ENCODE measurements around the gene KIF19. TPM values are rescaled to one million over a fixed set of nuclear protein-coding genes. Genes with fewer than 3 reads are reported as not detected.

KIF19 gene
- total RNA-seq, 1 experiment from 2014 or later, result not detected

DNA sequence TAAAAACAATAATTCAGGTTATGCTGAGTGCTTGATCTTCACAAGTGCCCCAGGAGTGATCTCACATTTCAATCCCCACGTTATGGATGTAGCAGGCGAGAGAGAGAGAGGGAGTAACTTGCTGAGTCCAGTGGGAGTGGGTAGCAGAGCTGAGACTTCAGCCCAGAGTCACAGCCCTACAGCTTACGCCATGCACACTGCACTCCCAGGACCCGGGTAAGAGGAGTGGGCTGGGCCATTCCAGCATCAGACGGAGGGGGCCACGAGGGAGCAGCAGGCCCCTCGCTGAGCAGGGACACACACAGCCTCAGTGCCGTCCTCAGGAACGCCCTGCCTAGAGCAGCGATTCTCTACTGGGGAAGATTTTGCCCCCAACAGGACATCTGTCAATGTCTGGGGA lies 9.8 kb upstream of the KIF19 start:
- CTCF ChIA-PET, result interaction anchor here (0.5 kb wide), 1 partner anchor 812 kb away, joined by 3 read pairs; no protein-coding TSS in a partner anchor
- H3K27me3 ChIP-seq (ENCODE audit: control insufficient read depth, insufficient read depth, low read length), result no peaks in the 10 kb centered on the region
- in situ Hi-C loops (cut with HindIII; ENCODE audit: low pct_unique_long_range_greater_than_20kb, low sequenced_read_pairs), result no loop called here

DNA sequence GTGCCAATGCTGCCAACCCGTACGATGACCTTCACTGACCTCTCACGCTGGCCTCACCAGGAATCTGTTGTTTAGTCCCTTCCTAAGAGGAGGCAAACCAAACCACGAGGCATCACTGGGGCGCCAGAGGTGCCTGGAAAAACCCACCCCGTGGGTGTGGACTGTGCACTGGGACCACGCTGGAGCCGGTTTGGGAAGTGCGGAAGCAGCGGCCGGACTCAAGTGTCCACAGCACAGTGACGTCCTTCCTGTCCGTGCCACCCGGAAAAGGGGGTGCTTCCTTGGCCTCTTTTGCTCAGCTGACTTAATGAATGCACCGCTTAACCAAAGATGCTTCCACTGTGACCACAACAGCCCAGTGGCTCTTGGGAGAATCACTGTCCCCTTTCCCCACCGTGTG lies 9.0 kb upstream of the KIF19 start:
- no peaks in the 10 kb centered on the region; the same call in 1 of the 2 replicates for H3K27me3 ChIP-seq (ENCODE audit: control insufficient read depth, insufficient read depth, low read length)
- ATAC-seq (no peak), DNase-seq (ENCODE audit: low read depth, low spot score) (no peak)
- intact Hi-C loops (cut with micrococcal nuclease; ENCODE audit: unreplicated experiment), result no loop called here
- no peaks in the 10 kb centered on the region for H3K4me1 ChIP-seq (ENCODE audit: control insufficient read depth, insufficient read depth, low read length)
- H3K36me3 ChIP-seq (ENCODE audit: control insufficient read depth, insufficient read depth, low read length), result no peaks in the 10 kb centered on the region
- in situ Hi-C loops (cut with HindIII; ENCODE audit: low pct_unique_long_range_greater_than_20kb, low sequenced_read_pairs), result no loop called here
- TF ChIP-seq, protein P1, sequence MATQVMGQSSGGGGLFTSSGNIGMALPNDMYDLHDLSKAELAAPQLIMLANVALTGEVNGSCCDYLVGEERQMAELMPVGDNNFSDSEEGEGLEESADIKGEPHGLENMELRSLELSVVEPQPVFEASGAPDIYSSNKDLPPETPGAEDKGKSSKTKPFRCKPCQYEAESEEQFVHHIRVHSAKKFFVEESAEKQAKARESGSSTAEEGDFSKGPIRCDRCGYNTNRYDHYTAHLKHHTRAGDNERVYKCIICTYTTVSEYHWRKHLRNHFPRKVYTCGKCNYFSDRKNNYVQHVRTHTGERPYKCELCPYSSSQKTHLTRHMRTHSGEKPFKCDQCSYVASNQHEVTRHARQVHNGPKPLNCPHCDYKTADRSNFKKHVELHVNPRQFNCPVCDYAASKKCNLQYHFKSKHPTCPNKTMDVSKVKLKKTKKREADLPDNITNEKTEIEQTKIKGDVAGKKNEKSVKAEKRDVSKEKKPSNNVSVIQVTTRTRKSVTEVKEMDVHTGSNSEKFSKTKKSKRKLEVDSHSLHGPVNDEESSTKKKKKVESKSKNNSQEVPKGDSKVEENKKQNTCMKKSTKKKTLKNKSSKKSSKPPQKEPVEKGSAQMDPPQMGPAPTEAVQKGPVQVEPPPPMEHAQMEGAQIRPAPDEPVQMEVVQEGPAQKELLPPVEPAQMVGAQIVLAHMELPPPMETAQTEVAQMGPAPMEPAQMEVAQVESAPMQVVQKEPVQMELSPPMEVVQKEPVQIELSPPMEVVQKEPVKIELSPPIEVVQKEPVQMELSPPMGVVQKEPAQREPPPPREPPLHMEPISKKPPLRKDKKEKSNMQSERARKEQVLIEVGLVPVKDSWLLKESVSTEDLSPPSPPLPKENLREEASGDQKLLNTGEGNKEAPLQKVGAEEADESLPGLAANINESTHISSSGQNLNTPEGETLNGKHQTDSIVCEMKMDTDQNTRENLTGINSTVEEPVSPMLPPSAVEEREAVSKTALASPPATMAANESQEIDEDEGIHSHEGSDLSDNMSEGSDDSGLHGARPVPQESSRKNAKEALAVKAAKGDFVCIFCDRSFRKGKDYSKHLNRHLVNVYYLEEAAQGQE (IDR thresholded peaks at IDR 0.05; ENCODE audit: insufficient read depth in 1 of 2, low read depth in 2 of 2, low read length in 1 of 2), result no peak
- TF ChIP-seq TCF7L2 (IDR thresholded peaks at IDR 0.05; ENCODE audit: low read depth, low read length), result no peak
- TF ChIP-seq SIN3A (IDR thresholded peaks at IDR 0.05; ENCODE audit: borderline replicate concordance, insufficient read depth, low read depth, low read length), result no peak
- no peak for TF ChIP-seq POLR2AphosphoS5 (IDR thresholded peaks at IDR 0.05; ENCODE audit: low read depth, low read length)
- TF ChIP-seq, protein P2, sequence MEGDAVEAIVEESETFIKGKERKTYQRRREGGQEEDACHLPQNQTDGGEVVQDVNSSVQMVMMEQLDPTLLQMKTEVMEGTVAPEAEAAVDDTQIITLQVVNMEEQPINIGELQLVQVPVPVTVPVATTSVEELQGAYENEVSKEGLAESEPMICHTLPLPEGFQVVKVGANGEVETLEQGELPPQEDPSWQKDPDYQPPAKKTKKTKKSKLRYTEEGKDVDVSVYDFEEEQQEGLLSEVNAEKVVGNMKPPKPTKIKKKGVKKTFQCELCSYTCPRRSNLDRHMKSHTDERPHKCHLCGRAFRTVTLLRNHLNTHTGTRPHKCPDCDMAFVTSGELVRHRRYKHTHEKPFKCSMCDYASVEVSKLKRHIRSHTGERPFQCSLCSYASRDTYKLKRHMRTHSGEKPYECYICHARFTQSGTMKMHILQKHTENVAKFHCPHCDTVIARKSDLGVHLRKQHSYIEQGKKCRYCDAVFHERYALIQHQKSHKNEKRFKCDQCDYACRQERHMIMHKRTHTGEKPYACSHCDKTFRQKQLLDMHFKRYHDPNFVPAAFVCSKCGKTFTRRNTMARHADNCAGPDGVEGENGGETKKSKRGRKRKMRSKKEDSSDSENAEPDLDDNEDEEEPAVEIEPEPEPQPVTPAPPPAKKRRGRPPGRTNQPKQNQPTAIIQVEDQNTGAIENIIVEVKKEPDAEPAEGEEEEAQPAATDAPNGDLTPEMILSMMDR (IDR thresholded peaks at IDR 0.05), result no peak
- BruUV-seq (replicated peaks), result no TSS peak
- no peaks in the 10 kb centered on the region for H3K9me3 ChIP-seq (ENCODE audit: control insufficient read depth, insufficient read depth, low read depth, low read length)
- ChIA-PET POLR2A (no interaction called here), CTCF (no interaction called here)
- no peak overlapping the region for H3K27ac ChIP-seq (ENCODE audit: low read length)
- no peak overlapping the region for H3K4me3 ChIP-seq (ENCODE audit: low read depth in 2 of 2, low read length in 2 of 2)

More for the DNA sequence above, 9.8 kb upstream of the KIF19 start:
- Histone ChIP-seq H3K36me3 (ENCODE audit: control insufficient read depth, insufficient read depth, low read length) (no peaks in the 10 kb centered on the region), H3K27ac (ENCODE audit: low read length) (no peak overlapping the region), H3K4me3 (ENCODE audit: low read depth in 2 of 2, low read length in 2 of 2) (no peak overlapping the region), H3K4me1 (ENCODE audit: control insufficient read depth, insufficient read depth, low read length) (no peaks in the 10 kb centered on the region), H3K9me3 (ENCODE audit: control insufficient read depth, insufficient read depth, low read depth, low read length) (no peaks in the 10 kb centered on the region)
- no peak for DNase-seq (ENCODE audit: low read depth, low spot score)
- no TSS peak for BruUV-seq (replicated peaks)
- intact Hi-C loops (cut with micrococcal nuclease; ENCODE audit: unreplicated experiment), result no loop called here
- POLR2A ChIA-PET, result interaction anchor here (0.6 kb wide), 1 partner anchor 21 kb away, joined by 3 read pairs; no protein-coding TSS in a partner anchor
- ATAC-seq, result no peak
- TF ChIP-seq, protein P1 (IDR thresholded peaks at IDR 0.05; ENCODE audit: insufficient read depth in 1 of 2, low read depth in 2 of 2, low read length in 1 of 2), result no peak
- no peak for TF ChIP-seq POLR2AphosphoS5 (IDR thresholded peaks at IDR 0.05; ENCODE audit: low read depth, low read length)
